Osteocyte (in vitro differentiated cells): Measurements from ENCODE around the gene DCHS1. TPM values are rescaled to one million over a fixed set of nuclear protein-coding genes. Genes with fewer than 3 reads are reported as not detected.

Experiments
- DNase-seq: peaks from one replicate; pipeline ENCODE4 v3.0.0; 2021; ENCODE audit warnings: mixed read lengths; ENCODE audit not compliant: unreplicated experiment; ENCODE audit errors: extremely low spot score
- H3K27ac Mint-ChIP-seq: one replicate; pipeline ENCODE4 v1.8.0; 2021; ENCODE audit warnings: mild to moderate bottlenecking, mixed read lengths; ENCODE audit not compliant: unreplicated experiment
- H3K27me3 Mint-ChIP-seq: one replicate; pipeline ENCODE4 v1.8.0; 2021; ENCODE audit warnings: mixed read lengths; ENCODE audit not compliant: unreplicated experiment
- H3K36me3 Mint-ChIP-seq: one replicate; pipeline ENCODE4 v1.8.0; 2021; ENCODE audit warnings: mixed read lengths; ENCODE audit not compliant: unreplicated experiment
- H3K4me1 Mint-ChIP-seq: one replicate; pipeline ENCODE4 v1.8.0; 2021; ENCODE audit warnings: mixed read lengths; ENCODE audit not compliant: unreplicated experiment
- H3K4me3 Mint-ChIP-seq: one replicate; pipeline ENCODE4 v1.8.0; 2021; ENCODE audit warnings: mild to moderate bottlenecking, moderate library complexity, mixed read lengths; ENCODE audit not compliant: unreplicated experiment
- H3K9me3 Mint-ChIP-seq: one replicate; pipeline ENCODE4 v1.8.0; 2021; ENCODE audit warnings: mixed read lengths; ENCODE audit not compliant: unreplicated experiment
- total RNA-seq: library from RNA; stranded (reverse); gene quantifications from 2 replicates; pipeline ENCODE4 v1.2.1, GENCODE V29; 2021
- TF ChIP-seq, protein P1 (sequence below): fragments of 200-600 bp; sonication (generic); IDR thresholded peaks from 2 replicates; pipeline ENCODE4 v1.5.0; 2021; ENCODE audit warnings: antibody characterized with exemption, mild to moderate bottlenecking, moderate library complexity

DCHS1 gene
- total RNA-seq, 1 donor from 2014 or later, result 63.0 TPM

DNA sequence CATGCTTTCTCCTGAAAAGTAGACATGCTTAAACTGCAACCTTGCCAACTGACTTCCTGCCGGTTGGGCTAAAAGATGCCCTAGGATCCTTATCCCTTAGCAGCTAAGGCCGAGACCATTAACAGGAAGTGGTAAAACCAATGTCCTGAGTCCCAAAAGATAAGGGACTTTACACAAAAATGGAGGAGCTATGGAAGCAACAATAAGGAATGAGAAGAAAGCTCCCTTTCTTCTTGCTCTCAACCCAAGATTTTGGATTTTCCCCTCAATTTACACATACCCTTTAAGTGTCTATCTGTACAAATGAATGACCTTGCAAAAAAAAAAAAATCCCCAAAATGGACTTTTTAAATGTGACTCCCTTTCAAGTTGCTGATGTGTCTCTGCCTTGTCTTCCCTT is 16.4 kb upstream of the DCHS1 start:
- TF ChIP-seq, protein P1, sequence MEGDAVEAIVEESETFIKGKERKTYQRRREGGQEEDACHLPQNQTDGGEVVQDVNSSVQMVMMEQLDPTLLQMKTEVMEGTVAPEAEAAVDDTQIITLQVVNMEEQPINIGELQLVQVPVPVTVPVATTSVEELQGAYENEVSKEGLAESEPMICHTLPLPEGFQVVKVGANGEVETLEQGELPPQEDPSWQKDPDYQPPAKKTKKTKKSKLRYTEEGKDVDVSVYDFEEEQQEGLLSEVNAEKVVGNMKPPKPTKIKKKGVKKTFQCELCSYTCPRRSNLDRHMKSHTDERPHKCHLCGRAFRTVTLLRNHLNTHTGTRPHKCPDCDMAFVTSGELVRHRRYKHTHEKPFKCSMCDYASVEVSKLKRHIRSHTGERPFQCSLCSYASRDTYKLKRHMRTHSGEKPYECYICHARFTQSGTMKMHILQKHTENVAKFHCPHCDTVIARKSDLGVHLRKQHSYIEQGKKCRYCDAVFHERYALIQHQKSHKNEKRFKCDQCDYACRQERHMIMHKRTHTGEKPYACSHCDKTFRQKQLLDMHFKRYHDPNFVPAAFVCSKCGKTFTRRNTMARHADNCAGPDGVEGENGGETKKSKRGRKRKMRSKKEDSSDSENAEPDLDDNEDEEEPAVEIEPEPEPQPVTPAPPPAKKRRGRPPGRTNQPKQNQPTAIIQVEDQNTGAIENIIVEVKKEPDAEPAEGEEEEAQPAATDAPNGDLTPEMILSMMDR, result no peak
- Mint-ChIP-seq H3K4me3 (no peak overlapping the region), H3K27ac (no peak overlapping the region), H3K36me3 (no peaks in the 10 kb centered on the region), H3K9me3 (no peaks in the 10 kb centered on the region), H3K4me1 (no peaks in the 10 kb centered on the region), H3K27me3 (no peaks in the 10 kb centered on the region)
- no peak for DNase-seq

DNA sequence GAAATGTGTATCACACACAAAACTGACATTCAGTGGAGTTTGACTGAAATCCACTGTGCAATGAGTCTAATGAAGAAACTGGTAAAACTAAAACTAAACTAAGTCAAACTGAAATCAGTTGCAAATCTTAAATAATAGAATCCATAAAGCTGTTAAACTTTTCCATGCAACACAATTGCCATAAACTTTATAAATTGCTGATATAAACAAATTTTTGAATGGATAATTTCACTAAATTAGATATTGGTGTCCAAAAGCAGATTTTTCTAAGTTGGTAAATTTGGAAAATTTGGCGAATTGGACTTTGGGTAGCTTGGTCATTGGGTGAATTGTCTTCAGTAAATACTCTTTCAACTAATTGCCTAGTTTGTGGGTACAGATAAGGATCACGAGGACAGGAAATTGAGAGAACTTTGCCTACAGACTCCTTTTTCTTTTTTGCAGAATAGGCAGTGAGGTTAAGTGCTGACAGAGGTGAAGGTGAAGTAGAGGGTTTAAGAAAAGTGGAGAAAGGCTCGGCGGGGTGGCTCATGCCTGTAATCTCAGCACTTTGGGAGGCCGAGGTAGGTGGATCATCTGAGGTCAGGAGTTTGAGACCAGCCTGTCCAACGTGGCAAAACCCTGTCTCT is 14.7 kb upstream of the DCHS1 start:
- Mint-ChIP-seq H3K4me1 (no peaks in the 10 kb centered on the region), H3K27ac (no peak overlapping the region), H3K9me3 (no peaks in the 10 kb centered on the region), H3K4me3 (no peak overlapping the region), H3K36me3 (no peaks in the 10 kb centered on the region), H3K27me3 (no peaks in the 10 kb centered on the region)
- TF ChIP-seq, protein P1, result no peak
- no peak for DNase-seq

DNA sequence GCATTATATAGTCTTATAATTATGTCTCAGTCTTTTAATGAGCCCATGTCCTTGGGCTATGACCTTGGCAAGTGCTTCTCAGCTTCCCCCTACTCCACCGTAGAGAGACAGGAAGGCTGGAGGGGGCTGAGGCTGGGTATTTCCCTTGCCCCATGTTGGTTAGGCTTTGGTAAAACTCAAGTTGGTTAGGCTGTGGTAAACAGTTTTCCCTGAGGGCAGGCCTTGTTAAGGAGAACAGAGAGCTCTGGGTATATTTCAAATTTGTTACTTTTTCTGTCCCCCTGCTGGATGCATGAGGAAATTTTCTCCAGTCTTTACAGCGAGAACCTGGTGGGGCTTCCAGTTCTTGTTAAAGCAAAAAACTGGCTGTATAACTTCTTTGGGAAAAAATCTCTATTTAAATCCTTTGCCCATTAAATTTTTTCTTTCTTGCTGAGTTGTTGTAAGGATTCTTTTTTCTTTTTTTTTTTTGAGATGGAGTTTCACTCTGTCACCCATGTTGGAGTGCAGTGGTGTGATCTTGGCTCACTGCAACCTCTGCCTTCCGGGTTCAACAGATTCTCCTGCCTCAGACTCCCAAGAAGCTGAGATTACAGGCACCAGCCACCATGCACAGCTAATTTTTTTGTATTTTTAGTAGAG is 12.2 kb upstream of the DCHS1 start:
- Mint-ChIP-seq H3K27me3 (no peaks in the 10 kb centered on the region), H3K4me1 (peaks cover 18% of the 10 kb centered on the region), H3K27ac (no peak overlapping the region), H3K36me3 (no peaks in the 10 kb centered on the region), H3K9me3 (no peaks in the 10 kb centered on the region), H3K4me3 (no peak overlapping the region)
- DNase-seq, result no peak
- TF ChIP-seq, protein P1, result peak; percentile 59

DNA sequence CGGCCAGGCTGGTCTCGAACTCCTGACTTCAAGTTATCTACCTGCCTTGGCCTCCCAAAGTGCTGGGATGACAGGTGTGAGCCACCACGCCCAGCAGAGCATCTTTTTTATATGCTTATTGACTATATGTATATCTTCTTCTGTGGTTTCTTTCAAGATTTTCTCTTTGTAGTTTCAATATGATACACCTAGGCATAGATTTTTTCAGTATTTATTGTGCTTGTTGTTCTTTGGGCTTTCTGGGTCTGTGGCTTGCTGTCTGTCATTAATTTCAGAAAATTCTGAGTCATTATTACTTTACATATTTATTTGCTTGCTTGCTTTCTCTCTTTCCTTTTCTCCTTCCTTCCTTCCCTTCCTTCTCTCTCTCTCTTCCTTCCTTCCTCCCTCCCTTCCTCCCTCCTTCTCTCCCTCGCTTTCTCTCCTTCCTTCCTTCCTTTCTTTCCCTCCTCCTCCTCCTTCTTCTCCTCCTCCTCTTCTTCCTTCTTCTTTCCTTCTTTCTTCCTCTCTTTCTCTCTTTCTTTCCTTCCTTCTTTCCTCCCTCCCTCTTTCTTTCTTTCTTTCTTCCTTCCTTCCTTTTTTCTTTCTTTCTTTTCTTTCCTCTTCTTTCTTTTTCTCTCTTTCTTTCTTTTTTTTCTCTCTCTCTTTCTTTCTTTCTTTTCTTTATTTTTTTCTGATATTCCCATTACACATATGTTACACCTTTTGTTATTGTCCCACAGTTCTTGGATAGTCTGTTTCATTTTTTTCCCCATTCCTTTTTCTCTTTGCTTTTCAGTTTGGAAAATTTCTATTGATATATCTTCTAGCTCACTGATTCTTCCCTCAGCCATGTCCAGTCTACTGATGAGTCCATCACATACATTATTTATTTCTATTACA is 10.9 kb upstream of the DCHS1 start:
- Mint-ChIP-seq H3K36me3 (no peaks in the 10 kb centered on the region), H3K27ac (no peak overlapping the region), H3K4me3 (no peak overlapping the region), H3K27me3 (no peaks in the 10 kb centered on the region), H3K9me3 (no peaks in the 10 kb centered on the region), H3K4me1 (peaks cover 18% of the 10 kb centered on the region)
- TF ChIP-seq, protein P1, result no peak
- DNase-seq, result no peak

DNA sequence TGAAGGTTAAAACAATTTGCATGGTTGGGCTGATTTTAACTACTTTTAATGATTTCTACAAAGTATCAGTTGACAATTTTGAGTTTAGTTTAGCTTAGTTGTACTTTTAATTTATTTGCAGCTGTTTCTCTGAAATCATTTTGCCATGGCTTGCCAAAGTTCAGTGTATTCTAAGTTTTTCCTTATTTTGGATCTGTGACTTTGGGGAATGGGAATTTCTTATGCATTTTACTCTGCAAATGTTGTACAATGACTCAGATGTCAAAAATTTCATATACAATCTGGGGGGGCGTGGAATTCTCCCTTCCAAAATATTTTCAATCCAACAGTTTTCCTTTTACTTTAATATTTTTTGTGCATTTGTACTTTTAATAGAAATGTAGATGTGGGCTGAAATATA is 8.9 kb upstream of the DCHS1 start:
- Mint-ChIP-seq H3K36me3 (no peaks in the 10 kb centered on the region), H3K27me3 (no peaks in the 10 kb centered on the region), H3K4me3 (no peak overlapping the region), H3K27ac (no peak overlapping the region), H3K4me1 (peaks cover 18% of the 10 kb centered on the region), H3K9me3 (no peaks in the 10 kb centered on the region)
- TF ChIP-seq, protein P1, result no peak
- no peak for DNase-seq
